Measurements from ENCODE around the gene KCNMA1. TPM values are rescaled to one million over a fixed set of nuclear protein-coding genes. Genes with fewer than 3 reads are reported as not detected.
"Not testable (repeated sequence)": the region's sequence is repeated elsewhere in the genome, so short reads cannot be mapped to it uniquely, and the experiment has no call there.

Gene KCNMA1
- total RNA-seq, 1 donor from 2014 or later, result 0.59 TPM

DNA sequence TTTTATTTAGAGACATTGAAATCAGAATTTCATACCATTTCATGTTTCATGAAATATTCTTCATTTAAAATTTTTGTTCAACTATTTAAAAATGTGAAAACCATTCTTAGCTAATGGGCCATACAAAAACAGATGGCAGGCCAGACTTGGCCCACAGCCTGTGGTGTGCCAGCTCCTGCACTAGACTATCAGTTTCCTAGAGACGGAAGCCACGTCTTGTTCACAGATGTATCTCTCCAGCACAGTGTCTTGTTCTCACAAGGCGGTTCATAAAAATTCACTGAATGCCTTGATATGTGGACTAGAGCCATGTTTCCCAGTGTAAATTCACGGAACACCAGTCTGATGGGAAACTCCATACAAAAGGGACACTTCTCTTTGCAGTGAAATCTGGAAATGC lies 216.0 kb downstream of the KCNMA1 start:
- DNase-seq (ENCODE audit: low read depth, low spot score), result no peak

DNA sequence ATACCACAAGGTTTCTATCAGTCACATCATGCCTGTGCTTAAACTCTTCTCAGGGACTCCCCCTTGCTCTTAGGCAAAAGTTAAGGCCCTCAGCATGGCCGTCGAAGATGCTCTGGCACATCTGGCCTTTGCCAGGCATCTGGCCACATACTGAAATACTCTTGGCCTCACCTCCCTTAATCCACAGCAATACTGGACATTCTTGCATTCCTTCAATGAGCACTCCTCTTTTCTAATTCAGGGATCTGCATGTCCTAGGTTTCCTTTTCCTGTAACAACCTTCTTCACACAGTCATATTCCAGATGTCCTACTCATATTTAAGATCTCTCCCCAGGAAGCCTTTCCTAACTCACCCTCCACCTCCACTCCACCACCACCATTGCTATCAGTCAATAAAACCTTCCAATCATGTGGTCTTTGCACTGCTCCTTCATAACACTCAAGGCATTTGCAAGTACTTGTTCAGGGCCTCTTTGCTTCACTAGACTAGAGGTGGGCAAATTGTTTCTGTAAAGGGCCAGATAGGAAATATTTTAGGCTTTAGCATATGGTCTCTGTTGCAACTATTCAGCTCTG lies 216.6 kb downstream of the KCNMA1 start:
- DNase-seq (ENCODE audit: low read depth, low spot score), result no peak

DNA sequence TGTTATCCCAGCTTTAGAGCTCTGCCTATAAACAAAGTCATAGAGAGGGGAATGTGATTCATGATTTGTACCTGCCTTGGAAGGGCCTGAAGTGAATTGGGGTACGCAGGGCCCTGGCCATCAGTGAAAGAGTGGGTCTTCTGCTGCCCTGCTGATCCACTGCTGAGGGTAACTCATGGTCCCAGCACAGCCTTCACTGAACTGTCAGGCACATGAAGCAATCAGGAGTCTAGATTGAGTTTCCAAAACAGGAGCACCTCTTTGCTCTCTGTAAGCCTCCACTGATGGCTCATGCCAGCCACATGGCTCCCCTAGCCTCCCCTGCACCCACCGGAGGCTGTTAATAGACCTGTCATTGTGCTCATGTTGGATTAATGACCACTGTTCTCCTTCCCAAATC lies 217.6 kb downstream of the KCNMA1 start:
- no peak for DNase-seq (ENCODE audit: low read depth, low spot score)

DNA sequence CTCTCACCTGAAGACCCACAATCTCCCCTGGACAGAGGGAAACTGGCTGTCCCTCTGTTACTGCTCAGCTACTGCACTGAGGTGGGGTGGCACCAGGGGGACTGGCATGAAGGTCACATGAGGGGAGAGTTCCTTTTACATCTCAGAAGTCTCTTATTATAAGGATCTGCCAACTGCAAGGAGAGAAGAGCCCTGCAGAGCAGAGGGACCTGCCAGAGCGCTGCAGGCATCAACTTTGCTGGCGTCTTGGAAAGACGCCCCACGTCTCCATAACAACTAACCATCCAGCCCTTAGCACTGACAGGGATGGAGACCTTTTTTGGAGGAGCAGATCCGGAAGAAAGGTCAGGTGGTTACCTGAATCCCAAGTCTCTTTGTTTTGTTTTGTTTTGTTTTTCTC lies 218.6 kb downstream of the KCNMA1 start:
- no peak for DNase-seq (ENCODE audit: low read depth, low spot score)

DNA sequence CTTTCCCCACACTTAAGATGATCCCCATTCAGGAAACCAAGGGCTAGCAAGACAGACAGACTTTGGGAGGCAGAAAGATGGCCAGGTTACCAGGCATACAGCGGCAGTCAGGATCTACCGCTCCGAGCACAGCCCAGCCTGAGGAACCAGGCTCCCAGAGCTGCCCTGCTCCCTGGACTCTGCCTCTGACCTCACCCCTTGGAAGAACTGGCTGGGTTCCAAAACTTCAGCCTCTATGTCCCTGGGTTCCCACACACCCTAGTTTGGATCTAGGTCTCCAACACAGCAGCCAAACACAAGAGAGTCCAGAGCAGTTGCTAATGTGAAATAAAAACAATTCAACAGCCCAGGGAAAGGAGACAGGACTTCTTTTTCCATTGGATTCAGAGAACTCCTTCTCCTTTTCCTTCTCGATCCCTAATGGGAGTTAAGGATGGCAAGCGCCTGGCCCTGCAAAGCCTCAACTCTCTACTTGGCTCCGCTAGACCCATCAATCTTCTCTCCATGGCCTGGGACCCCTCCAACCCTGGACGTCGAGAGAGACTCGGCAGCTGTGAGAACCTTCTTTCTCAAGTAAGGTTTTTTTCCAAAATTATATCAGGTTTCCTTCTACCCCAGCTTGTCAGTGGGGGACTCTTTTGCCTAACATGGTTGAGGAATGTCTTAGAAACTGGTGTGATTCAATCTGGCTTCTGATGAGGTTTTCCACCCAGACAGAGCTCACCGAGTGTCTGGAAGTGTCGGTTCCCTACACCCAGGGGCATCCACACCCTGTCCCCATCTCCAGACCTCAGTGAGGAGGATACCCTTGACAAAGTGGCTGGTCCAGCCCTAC lies 219.6 kb downstream of the KCNMA1 start:
- no peak for DNase-seq (ENCODE audit: low read depth, low spot score)

DNA sequence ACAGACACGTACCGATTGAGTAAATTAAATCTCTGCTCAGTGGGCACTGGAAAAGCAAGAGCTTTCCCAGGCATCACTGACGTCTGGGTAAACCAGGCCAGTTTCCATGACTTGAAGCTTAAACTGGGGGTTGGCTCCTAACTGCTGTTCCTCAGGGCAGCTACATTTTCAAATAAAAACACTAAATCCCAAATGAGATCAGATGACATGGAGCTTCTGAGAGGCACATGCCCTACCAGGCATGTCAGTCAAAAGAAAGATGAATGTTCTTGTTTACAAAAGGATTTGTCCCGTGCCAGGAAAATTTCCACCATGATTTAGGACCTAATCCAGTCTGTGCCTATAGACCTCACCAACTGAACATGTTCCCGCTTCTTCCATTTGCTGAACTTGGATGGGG lies 220.2 kb downstream of the KCNMA1 start:
- DNase-seq (ENCODE audit: low read depth, low spot score), result no peak

DNA sequence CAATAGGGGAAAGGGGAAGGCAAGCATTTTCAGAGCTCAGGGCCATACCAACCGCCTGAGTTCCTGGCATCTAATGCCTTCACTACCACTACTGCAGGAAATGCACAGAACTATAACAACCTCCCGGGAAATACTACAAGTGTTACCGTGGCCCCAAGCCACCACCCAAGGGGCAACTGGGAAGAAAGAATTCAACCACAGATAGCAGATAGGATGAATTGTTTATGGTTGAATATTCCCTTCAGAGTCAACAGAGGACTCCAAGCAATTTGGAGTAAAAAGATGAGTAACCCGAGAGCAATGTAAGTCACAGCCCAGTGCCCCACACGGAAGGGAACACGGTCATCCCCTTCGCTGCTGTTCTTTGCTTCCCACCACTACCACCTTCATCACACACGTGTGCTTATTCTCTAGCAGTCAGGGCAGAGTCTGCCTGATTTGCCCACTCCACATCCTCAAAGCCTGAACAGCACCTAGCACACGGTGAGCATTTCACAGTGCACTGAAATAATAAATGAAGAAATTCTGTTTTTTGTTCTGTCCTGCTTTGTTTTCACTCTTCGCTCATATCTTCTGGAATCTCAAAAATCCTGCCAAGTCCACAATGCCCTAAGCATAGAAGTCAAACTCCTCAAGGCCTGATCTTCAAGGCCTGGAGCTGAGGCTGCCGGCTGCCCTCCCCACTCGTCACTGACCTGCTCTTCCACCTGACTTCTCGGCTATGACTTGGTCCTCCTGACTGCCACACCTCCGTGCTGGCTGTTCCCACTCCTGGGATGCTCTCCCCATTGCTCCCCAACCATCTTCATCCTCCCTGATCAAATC lies 221.1 kb downstream of the KCNMA1 start:
- no peak for DNase-seq (ENCODE audit: low read depth, low spot score)

DNA sequence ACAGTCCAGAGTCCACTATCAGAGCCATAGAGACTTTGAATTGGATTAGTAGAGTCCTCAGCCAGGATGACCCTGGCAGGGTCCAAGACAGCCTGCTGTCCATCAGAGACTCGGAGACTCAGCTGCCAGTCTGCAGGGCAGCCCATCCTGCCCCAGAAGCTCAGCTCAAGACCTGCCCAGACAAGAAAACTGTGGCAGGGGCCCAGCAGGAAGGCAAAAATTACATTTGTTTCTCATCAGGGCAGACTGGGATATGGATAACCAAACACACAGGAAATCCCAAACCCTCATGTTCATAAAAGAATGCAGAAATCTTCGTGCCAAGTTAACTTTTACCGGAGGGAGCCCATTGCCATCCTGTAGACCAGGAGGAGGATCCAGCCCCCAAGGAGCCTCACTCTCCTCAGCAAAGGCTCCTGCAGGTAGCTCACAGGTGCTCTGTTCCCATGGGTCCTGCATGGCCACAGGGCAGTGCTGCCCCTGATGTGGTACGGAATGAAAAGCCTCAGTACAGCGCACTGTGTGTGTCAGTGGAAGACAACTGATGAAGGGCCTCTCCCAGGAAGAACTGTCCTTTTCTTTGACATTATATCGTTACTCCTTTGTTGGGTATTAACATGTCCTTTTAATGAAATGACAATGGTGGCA lies 222.2 kb downstream of the KCNMA1 start:
- no peak for DNase-seq (ENCODE audit: low read depth, low spot score)

DNA sequence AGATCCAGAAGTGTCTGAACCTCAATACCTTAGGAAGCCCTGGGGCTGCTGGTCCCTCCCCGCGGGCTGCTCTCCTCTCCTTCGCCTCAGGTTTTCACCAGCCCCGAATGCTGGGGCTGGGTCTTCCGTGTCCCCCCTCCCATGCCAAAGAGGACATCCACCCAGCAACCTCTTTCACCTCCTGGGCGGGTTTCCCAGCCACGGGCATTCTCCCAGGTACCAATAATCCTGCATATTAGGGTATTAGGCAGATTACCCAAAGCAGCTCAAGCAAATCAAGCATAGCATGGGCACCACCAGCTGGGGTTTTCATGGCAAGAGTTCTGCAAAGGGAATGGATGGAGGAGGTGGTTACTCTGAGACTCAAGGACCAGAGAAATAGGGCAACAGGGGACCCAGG lies 224.4 kb downstream of the KCNMA1 start:
- DNase-seq (ENCODE audit: low read depth, low spot score), result no peak

DNA sequence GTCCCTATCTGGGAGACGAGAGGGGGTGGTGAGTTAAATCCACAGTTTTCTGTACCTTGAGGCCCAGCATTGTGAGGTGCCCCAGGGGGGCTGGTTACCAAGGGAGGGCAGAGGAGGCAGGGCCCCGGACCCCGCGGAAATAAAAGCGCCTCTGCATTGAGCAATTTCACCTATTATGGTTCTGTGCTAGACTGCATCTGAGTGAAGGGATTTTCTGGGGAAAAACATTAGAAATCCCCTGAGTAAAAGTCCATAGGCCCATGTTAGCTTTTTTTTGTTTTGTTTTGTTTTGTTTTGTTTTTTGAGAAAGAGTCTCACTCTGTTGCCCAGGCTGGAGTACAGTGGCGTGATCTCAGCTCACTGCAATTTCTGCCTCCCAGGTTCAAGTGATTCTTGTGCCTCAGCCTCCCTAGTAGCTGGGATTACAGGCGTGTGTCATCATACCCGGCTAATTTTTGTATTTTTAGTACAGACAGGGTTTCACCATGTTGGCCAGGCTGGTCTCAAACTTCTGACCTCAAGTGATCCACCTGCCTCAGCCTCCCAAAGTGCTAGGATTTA lies 225.0 kb downstream of the KCNMA1 start:
- DNase-seq (ENCODE audit: low read depth, low spot score), result not testable (repeated sequence)

DNA sequence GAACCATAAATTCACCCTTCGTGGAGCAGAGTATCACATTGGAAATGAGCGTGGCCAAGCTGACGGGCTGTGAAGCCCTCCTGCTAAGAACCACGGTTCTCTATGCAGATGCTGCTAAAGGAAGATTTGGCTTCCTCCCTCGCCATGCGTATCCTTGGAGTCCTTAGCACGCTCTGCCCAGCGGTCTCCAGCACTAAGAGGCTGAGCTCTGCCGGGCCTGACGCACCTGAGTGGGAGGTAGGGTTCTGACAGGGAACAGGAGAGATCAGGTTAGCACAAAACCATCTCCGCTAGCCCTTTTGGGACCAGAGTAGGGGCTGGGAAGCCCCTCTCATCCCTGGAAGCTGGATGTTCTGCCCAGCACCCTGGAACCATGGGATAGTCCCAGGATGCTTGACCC lies 225.8 kb downstream of the KCNMA1 start:
- DNase-seq (ENCODE audit: low read depth, low spot score), result no peak

DNA sequence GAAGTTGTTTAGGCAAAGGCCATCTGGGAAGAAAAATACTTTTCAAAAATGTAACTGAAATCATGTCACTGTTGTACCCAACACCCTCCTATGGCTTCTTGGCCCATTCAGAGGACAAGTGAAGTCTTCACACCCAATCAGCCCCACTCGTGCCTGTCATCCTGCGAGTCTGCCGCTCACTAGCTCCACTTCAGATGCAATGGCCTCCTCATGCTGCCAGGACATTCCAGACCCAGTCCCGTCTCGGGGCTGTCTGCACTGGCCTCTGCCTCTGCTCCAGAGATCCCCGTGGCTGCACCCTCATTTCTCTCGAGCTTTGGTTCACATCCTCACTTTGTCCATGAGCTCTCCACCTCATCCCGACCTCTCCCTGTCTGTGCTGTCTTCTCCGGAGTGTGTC lies 227.1 kb downstream of the KCNMA1 start:
- DNase-seq (ENCODE audit: low read depth, low spot score), result no peak

DNA sequence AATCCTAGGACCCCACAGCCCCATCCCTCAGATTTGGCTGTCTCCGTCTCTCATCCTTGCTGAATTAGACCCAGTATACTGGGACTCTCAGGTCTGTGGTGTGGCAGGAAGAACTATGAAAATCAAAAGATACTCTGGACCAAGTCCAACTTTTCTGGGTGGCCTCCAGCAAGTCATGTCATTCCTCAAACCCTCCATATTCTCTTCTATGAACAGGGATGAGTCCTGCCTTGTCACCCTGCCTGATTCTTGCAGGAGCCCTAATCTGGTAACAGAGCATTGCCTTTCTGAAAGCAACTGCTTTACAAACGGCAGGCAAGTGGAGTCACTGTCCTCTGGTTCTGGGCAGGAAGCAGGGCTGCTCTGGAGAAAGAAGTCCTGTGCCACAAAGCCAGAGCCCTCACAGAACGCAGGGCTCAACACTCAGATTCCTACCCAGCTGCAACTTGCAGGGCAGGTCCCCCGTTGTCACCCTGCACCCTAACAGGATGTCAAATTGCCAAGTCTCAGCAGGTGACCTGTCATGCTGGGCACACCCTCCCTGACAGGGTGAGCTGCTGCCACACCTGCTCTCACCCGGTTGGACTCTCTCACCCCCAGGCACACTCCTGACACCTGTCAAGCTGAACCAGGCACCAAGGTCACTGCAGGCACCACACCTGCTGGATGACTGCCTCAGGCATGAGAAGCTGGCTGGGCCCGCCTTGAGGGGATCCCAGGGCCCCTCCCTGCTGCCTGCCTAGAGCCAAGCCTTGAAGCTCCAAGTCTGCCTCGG lies 227.7 kb downstream of the KCNMA1 start:
- no peak for DNase-seq (ENCODE audit: low read depth, low spot score)

DNA sequence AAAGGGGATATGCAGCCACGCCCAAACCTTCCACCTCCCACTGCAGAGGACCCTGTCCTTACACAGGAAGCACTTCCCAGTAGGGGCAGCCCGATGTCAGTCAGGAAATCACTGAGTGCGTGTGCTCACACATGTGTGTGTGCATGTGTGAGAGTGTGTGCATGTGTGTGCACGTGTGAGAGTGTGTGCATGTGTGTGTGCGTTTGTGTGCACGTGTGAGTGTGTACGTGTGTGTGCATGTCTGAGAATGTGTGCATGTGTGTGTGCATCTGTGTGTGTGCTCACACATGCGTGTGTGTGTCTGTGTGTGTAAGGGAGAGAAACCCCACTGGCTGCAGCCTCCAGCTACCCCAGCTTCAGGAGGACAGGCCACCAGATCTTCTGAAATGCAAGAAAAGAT lies 229.3 kb downstream of the KCNMA1 start:
- no peak for DNase-seq (ENCODE audit: low read depth, low spot score)

DNA sequence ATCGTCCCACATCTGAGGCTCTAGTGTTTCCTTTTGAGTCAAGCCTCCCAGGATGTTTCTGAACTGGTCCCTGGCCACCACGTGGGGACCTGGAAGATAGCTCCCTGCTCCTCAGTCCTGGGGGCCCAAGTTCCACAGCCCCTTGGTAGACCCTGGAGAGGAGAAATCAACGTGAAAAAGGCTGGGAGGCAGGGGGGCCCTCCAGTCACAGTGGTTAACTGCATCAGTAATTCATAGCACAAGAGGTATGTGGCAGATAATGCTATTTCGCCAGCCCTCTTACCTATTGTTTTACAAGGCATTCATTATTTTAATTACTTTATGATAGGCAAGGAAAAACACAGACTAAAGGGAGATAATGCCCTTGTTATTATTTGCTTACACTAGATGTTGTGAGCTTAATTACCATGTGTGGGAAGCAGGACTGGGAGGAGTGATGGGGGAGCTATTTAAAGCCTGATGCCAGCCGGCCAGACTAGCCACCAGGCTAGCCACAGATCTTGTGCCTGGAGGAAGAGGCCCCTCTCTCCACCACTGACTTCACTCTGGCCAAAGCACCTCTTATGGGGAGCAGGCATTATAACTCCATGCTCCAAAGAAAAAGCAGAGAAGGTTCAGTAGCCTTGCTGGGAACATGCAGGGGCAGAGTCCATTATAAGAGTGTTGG lies 230.7 kb downstream of the KCNMA1 start:
- no peak for DNase-seq (ENCODE audit: low read depth, low spot score)

DNA sequence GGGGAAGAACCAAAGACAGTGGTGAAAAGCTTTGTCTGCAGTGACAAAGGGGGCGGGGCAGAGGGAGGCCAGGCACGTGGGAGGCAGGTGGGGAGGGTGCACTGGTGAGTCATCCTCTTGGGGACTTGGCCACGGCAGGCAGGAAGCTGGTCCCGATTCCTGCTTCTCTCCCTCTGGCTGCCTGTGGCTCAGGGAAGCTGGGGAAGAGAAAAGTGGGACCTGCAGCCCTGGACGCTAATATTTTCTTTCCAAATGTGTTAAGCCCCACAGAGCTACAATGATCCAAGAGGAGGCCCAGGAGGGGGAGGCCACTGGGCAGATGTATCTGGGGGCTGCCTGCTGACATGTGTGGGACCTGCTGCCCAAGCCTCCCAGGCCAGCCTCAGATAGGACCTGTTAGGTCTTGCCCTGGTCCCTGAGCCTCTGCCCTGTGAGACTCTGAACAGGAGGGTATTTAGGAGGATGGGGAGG lies 231.8 kb downstream of the KCNMA1 start:
- DNase-seq (ENCODE audit: low read depth, low spot score), result no peak

DNA sequence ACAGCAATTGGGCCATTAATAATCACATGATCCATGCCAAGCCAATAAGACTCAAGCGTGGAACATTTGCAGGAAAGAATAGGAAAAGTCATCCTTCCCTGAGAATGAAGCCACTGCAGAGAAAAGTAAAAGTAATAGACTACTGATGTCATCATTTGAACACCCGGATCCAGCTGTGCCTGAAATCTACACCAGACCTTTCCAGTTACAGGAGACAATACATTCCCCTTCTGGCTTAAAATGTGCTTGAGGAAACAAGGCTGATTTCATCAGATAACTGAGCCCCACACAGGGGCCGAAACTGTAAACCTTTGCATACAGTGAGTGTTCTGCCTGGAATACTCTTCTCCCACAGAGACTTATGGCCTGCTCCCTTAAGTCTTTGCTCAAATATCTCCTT lies 232.8 kb downstream of the KCNMA1 start:
- no peak for DNase-seq (ENCODE audit: low read depth, low spot score)

DNA sequence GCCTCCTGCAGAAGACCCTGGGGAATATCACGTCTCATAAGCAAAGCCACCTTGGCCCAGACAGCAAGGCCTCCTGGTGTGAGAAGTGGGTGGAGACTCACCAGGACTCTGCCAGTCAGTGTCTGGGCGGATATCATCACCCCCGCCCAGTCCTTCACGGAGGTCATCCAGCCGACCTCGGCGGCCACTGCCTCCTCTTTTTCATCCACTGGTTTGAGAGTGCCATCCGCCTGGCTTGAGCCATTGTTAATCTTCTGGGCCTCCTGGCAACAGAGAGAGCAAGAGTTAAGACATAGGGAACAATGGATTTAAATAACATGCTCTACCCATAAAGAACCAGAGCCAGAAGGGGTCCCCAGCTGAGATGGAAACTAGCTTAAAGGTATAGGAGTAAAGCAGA lies 233.8 kb downstream of the KCNMA1 start:
- DNase-seq (ENCODE audit: low read depth, low spot score), result no peak

DNA sequence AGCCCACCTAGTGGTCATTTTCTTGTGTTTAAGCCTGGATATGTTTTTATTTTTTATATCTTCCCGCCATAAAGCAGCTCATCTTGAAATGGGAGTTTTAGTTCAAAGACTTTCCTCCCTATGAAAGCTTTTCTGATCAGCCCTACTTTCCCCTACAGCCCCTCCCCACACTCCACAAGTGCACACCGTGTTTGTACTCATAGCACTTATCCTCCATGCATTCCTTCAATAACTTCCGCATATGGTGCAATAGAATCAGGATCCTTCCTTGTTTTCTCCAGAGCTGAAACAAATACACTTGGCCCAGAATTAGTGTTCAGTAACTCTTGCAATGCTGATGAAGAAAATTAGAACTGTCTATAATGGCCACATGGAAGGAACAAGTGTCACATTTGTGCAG lies 235.9 kb downstream of the KCNMA1 start:
- no peak for DNase-seq (ENCODE audit: low read depth, low spot score)

DNA sequence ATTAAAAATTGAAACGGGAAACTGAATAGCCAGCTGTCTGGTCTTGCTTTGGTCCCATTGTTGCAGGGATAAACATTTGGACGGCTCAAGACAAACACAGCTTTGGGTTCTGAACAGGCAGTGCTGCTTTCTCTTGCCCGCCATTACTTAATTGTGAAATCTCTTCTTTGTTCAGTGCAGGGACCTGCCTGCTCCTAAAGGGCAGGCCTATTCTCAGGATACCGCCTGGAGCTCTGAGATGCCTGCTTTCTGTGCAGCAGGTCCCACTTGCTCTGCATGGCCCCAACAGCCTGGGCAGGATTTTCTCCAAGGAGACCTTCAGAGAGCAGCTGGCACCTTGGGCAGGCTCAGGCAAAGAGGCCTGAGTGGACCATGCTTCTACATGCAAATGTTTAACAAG lies 237.6 kb downstream of the KCNMA1 start:
- DNase-seq (ENCODE audit: low read depth, low spot score), result no peak
